ENCODE data around the gene PUM1.
"Not testable (repeated sequence)": the region's sequence is repeated elsewhere in the genome, so short reads cannot be mapped to it uniquely, and the experiment has no call there.

The PUM1 gene

GRCh38 chr1:30964706-30965105 is 100.8 kb downstream of the PUM1 start:
- DNase-seq (ENCODE audit: low read depth, low spot score) = no peak

GRCh38 chr1:30962609-30963508 is 102.7 kb downstream of the PUM1 start:
- no peak for DNase-seq (ENCODE audit: low read depth, low spot score)

GRCh38 chr1:30957560-30958222 is 107.8 kb downstream of the PUM1 start:
- no peak for DNase-seq (ENCODE audit: low read depth, low spot score)

- DNase-seq (ENCODE audit: low read depth, low spot score) = no peak
These were observed 110.0 kb downstream of the PUM1 start for GRCh38 chr1:30955448-30956015.

GRCh38 chr1:30953685-30954084 is 111.8 kb downstream of the PUM1 start:
- DNase-seq (ENCODE audit: low read depth, low spot score) = no peak

GRCh38 chr1:30952098-30952497 is 113.4 kb downstream of the PUM1 start:
- DNase-seq (ENCODE audit: low read depth, low spot score) = no peak

GRCh38 chr1:30950700-30951099 is 114.8 kb downstream of the PUM1 start:
- no peak for DNase-seq (ENCODE audit: low read depth, low spot score)

- DNase-seq (ENCODE audit: low read depth, low spot score) = no peak
These were observed 115.5 kb downstream of the PUM1 start for GRCh38 chr1:30950053-30950452.

- DNase-seq (ENCODE audit: low read depth, low spot score) = not testable (repeated sequence)
These were observed 116.1 kb downstream of the PUM1 start for GRCh38 chr1:30949487-30949838.

- DNase-seq (ENCODE audit: low read depth, low spot score) = not testable (repeated sequence)
These were observed 116.6 kb downstream of the PUM1 start for GRCh38 chr1:30948813-30949486.

GRCh38 chr1:30948278-30948677 is 117.2 kb downstream of the PUM1 start:
- DNase-seq (ENCODE audit: low read depth, low spot score) = no peak

- DNase-seq (ENCODE audit: low read depth, low spot score) = no peak
These were observed 118.3 kb downstream of the PUM1 start for GRCh38 chr1:30947212-30947611.

GRCh38 chr1:30942326-30942963 is 123.1 kb downstream of the PUM1 start:
- no peak for DNase-seq (ENCODE audit: low read depth, low spot score)

- DNase-seq (ENCODE audit: low read depth, low spot score) = no peak
These were observed 125.0 kb downstream of the PUM1 start for GRCh38 chr1:30940541-30940940.

- no peak for DNase-seq (ENCODE audit: low read depth, low spot score)
These were observed 128.9 kb downstream of the PUM1 start for GRCh38 chr1:30936541-30937171.

GRCh38 chr1:30935758-30936157 is 129.8 kb downstream of the PUM1 start:
- not testable (repeated sequence) for DNase-seq (ENCODE audit: low read depth, low spot score)

GRCh38 chr1:30934613-30935012 is 130.9 kb downstream of the PUM1 start:
- DNase-seq (ENCODE audit: low read depth, low spot score) = no peak

GRCh38 chr1:30933874-30934252 is 131.7 kb downstream of the PUM1 start:
- DNase-seq (ENCODE audit: low read depth, low spot score) = no peak

GRCh38 chr1:30930631-30931173 is 134.8 kb downstream of the PUM1 start:
- no peak for DNase-seq (ENCODE audit: low read depth, low spot score)

GRCh38 chr1:30929944-30930525 is 135.5 kb downstream of the PUM1 start:
- no peak for DNase-seq (ENCODE audit: low read depth, low spot score)

All from activated CD4-positive, CD25-positive, alpha-beta regulatory T cell treated with anti-CD3 and anti-CD28 coated beads, Interleukin-2, amount 50 U/mL, for 16 hours (primary cell).